ENCODE results near the gene C1orf21.

The C1orf21 gene

GRCh38 chr1:184423649-184424048 lies 36.8 kb downstream of the C1orf21 start:
- in situ Hi-C loops (cut with MboI; ENCODE audit: low pct_unique_long_range_greater_than_20kb, low sequenced_read_pairs, unreplicated experiment): no loop called here
- DNase-seq (ENCODE audit: low spot score): no peak
- no peak for TF ChIP-seq CTCF (IDR thresholded peaks at IDR 0.05; ENCODE audit: extremely low read depth, insufficient read depth, missing control alignments)

GRCh38 chr1:184424157-184424556 lies 37.3 kb downstream of the C1orf21 start:
- no peak for TF ChIP-seq CTCF (IDR thresholded peaks at IDR 0.05; ENCODE audit: extremely low read depth, insufficient read depth, missing control alignments)
- in situ Hi-C loops (cut with MboI; ENCODE audit: low pct_unique_long_range_greater_than_20kb, low sequenced_read_pairs, unreplicated experiment): no loop called here
- DNase-seq (ENCODE audit: low spot score): no peak

GRCh38 chr1:184424945-184425344 lies 38.1 kb downstream of the C1orf21 start:
- DNase-seq (ENCODE audit: low spot score): no peak
- no peak for TF ChIP-seq CTCF (IDR thresholded peaks at IDR 0.05; ENCODE audit: extremely low read depth, insufficient read depth, missing control alignments)
- in situ Hi-C loops (cut with MboI; ENCODE audit: low pct_unique_long_range_greater_than_20kb, low sequenced_read_pairs, unreplicated experiment): no loop called here

- DNase-seq (ENCODE audit: low spot score): no peak
- no peak for TF ChIP-seq CTCF (IDR thresholded peaks at IDR 0.05; ENCODE audit: extremely low read depth, insufficient read depth, missing control alignments)
- in situ Hi-C loops (cut with MboI; ENCODE audit: low pct_unique_long_range_greater_than_20kb, low sequenced_read_pairs, unreplicated experiment): no loop called here
These were observed 38.8 kb downstream of the C1orf21 start for GRCh38 chr1:184425449-184426277.

- in situ Hi-C loops (cut with MboI; ENCODE audit: low pct_unique_long_range_greater_than_20kb, low sequenced_read_pairs, unreplicated experiment): no loop called here
- no peak for DNase-seq (ENCODE audit: low spot score)
These were observed 39.4 kb downstream of the C1orf21 start for GRCh38 chr1:184426278-184426674.

GRCh38 chr1:184427722-184428121 lies 40.9 kb downstream of the C1orf21 start:
- no peak for DNase-seq (ENCODE audit: low spot score)
- TF ChIP-seq CTCF (IDR thresholded peaks at IDR 0.05; ENCODE audit: extremely low read depth, insufficient read depth, missing control alignments): no peak
- in situ Hi-C loops (cut with MboI; ENCODE audit: low pct_unique_long_range_greater_than_20kb, low sequenced_read_pairs, unreplicated experiment): no loop called here

More at GRCh38 chr1:184426278-184426674, 39.4 kb downstream of the C1orf21 start:
- no peak for TF ChIP-seq CTCF (IDR thresholded peaks at IDR 0.05; ENCODE audit: extremely low read depth, insufficient read depth, missing control alignments)
